BLaER1 treated with 17β-estradiol and CSF1 and Interleukin-3, amounts not matched to agents 10 nM and 100 nM (cell line): ENCODE data around the gene MYO5A.

Experiments used
- H3K27ac ChIP-seq, 11 experiments: shearing (Covaris generic); formaldehyde crosslinking; 2 replicates each; pipeline ENCODE4 v1.8.1; 2022
- H3K27me3 ChIP-seq, 11 experiments: shearing (Covaris generic); formaldehyde crosslinking; 2 replicates each; pipeline ENCODE4 v1.8.1; 2022
- H3K36me3 ChIP-seq, 11 experiments: shearing (Covaris generic); formaldehyde crosslinking; 2 replicates each; pipeline ENCODE4 v1.8.1; 2022
- H3K4me1 ChIP-seq, 10 experiments: shearing (Covaris generic); formaldehyde crosslinking; 2 replicates each; pipeline ENCODE4 v1.8.1; 2022
- H3K4me2 ChIP-seq, 11 experiments: shearing (Covaris generic); formaldehyde crosslinking; 2 replicates each; pipeline ENCODE4 v1.8.1; 2022
- H3K4me3 ChIP-seq, 10 experiments: shearing (Covaris generic); formaldehyde crosslinking; 2 replicates each; pipeline ENCODE4 v1.8.1; 2022
- H3K9ac ChIP-seq, 11 experiments: shearing (Covaris generic); formaldehyde crosslinking; 2 replicates each; pipeline ENCODE4 v1.8.1; 2022
- H3K9me3 ChIP-seq, 11 experiments: shearing (Covaris generic); formaldehyde crosslinking; replicated peaks in 1 of 11; 2 replicates each; pipeline ENCODE4 v1.8.1; 2022
- H4K20me1 ChIP-seq, 11 experiments: shearing (Covaris generic); formaldehyde crosslinking; 2 replicates each; pipeline ENCODE4 v1.8.1; 2022
- Cebpa-rat ChIP-seq, 11 experiments: shearing (Covaris generic); IDR thresholded peaks; 2 replicates each; pipeline ENCODE4 v1.8.1; 2022

MYO5A gene

GRCh38 chr15:52488830-52489229 is 39.9 kb downstream of the MYO5A start:
- peak overlapping the region in 6 of 11 experiments; percentile 7 to 43 (median 21); a peak in 10 of 22 replicates for H3K4me2 ChIP-seq
- peaks cover 0 to 13% (median 0%) of the 10 kb centered on the region in 11 experiments; a peak in 4 of 22 replicates for H3K9me3 ChIP-seq

GRCh38 chr15:52486003-52486996 is 42.4 kb downstream of the MYO5A start:
- H3K27me3 ChIP-seq: no peaks in the 10 kb centered on the region
- peaks cover 28 to 59% (median 48%) of the 10 kb centered on the region in 10 experiments for H3K4me1 ChIP-seq
- H3K9ac ChIP-seq: no peak overlapping the region
- TF ChIP-seq Cebpa-rat (IDR thresholded peaks at IDR 0.05): no peak
- no peaks in the 10 kb centered on the region for H3K36me3 ChIP-seq
- H3K4me2 ChIP-seq: no peak overlapping the region
- no peak overlapping the region for H3K4me3 ChIP-seq
- H3K9me3 ChIP-seq: peaks cover 0 to 13% (median 0%) of the 10 kb centered on the region in 11 experiments; a peak in 3 of 22 replicates
- H4K20me1 ChIP-seq: peaks cover 0 to 58% (median 9%) of the 10 kb centered on the region in 11 experiments; a peak in 13 of 22 replicates
- H3K27ac ChIP-seq: no peak overlapping the region

More at GRCh38 chr15:52488830-52489229, 39.9 kb downstream of the MYO5A start:
- Histone ChIP-seq H3K27ac (no peak overlapping the region), H3K4me1 (peaks cover 4 to 34% (median 23%) of the 10 kb centered on the region in 10 experiments), H3K27me3 (no peaks in the 10 kb centered on the region), H4K20me1 (peaks cover 0 to 67% (median 7%) of the 10 kb centered on the region in 11 experiments; a peak in 9 of 22 replicates), H3K4me3 (no peak overlapping the region), H3K9ac (no peak overlapping the region), H3K36me3 (peaks cover 0 to 3% (median 0%) of the 10 kb centered on the region in 11 experiments; a peak in 1 of 22 replicates)
- no peak for TF ChIP-seq Cebpa-rat (IDR thresholded peaks at IDR 0.05)

GRCh38 chr15:52485290-52485689 is 43.4 kb downstream of the MYO5A start:
- Histone ChIP-seq H3K4me3 (no peak overlapping the region), H3K4me1 (peaks cover 38 to 70% (median 58%) of the 10 kb centered on the region in 10 experiments), H3K9ac (no peak overlapping the region), H3K4me2 (no peak overlapping the region), H3K36me3 (no peaks in the 10 kb centered on the region), H3K27me3 (no peaks in the 10 kb centered on the region; a peak in 1 of 22 replicates), H3K27ac (no peak overlapping the region), H4K20me1 (peaks cover 0 to 62% (median 19%) of the 10 kb centered on the region in 11 experiments; a peak in 14 of 22 replicates), H3K9me3 (peaks cover 0 to 7% (median 0%) of the 10 kb centered on the region in 11 experiments; a peak in 2 of 22 replicates)
- TF ChIP-seq Cebpa-rat (IDR thresholded peaks at IDR 0.05): no peak

- H3K27ac ChIP-seq: peak overlapping the region in 9 of 11 experiments; percentile 28 to 81 (median 64); a peak in 16 of 22 replicates
- peak overlapping the region; percentile 68 to 97 (median 78); a peak in 21 of 22 replicates for H3K4me2 ChIP-seq
- TF ChIP-seq Cebpa-rat (IDR thresholded peaks at IDR 0.05): no peak
- peaks cover 0 to 61% (median 19%) of the 10 kb centered on the region in 11 experiments; a peak in 14 of 22 replicates for H4K20me1 ChIP-seq
- peak overlapping the region in 6 of 11 experiments; percentile 17 to 52 (median 30); a peak in 8 of 22 replicates for H3K9ac ChIP-seq
- H3K4me1 ChIP-seq: peaks cover 46 to 75% (median 60%) of the 10 kb centered on the region in 10 experiments
- no peak overlapping the region for H3K4me3 ChIP-seq
- H3K36me3 ChIP-seq: 0 out of 22 replicates have a peak, but pooled peaks cover 0 to under 1% (median 0%) of the 10 kb centered on the region in 11 experiments
- no peaks in the 10 kb centered on the region; a peak in 1 of 22 replicates for H3K27me3 ChIP-seq
- peaks cover 0 to 4% (median 4%) of the 10 kb centered on the region in 11 experiments; a peak in 14 of 22 replicates for H3K9me3 ChIP-seq
These were observed 45.0 kb downstream of the MYO5A start for GRCh38 chr15:52483707-52484106.

- peaks cover 0 to 11% (median 5%) of the 10 kb centered on the region in 11 experiments; a peak in 7 of 22 replicates for H3K36me3 ChIP-seq
- peak overlapping the region in 1 of 10 experiments; percentile 15; a peak in 1 of 20 replicates for H3K4me3 ChIP-seq
- H4K20me1 ChIP-seq: peaks cover 0 to 45% (median 19%) of the 10 kb centered on the region in 11 experiments; a peak in 14 of 22 replicates
- TF ChIP-seq Cebpa-rat (IDR thresholded peaks at IDR 0.05): no peak
- peak overlapping the region; percentile 69 to 97 (median 78) for H3K4me2 ChIP-seq
- peak overlapping the region in 6 of 11 experiments; percentile 16 to 60 (median 39); a peak in 7 of 22 replicates for H3K9ac ChIP-seq
- no peaks in the 10 kb centered on the region; a peak in 1 of 22 replicates for H3K27me3 ChIP-seq
- peak overlapping the region in 9 of 11 experiments; percentile 28 to 81 (median 65); a peak in 16 of 22 replicates for H3K27ac ChIP-seq
- H3K4me1 ChIP-seq: peaks cover 46 to 58% (median 54%) of the 10 kb centered on the region in 10 experiments
- H3K9me3 ChIP-seq: peaks cover 9 to 22% (median 21%) of the 10 kb centered on the region in 11 experiments; a peak in 21 of 22 replicates
These were observed 46.8 kb downstream of the MYO5A start for GRCh38 chr15:52481915-52482314.

GRCh38 chr15:52480990-52481389 is 47.7 kb downstream of the MYO5A start:
- Histone ChIP-seq H3K4me3 (no peak overlapping the region), H3K4me2 (peak overlapping the region; percentile 69 to 92 (median 78)), H3K9ac (0 out of 22 replicates have a peak overlapping the region, but pooled peaks of 1 of the 11 experiments have one; percentile 9), H3K4me1 (peaks cover 46 to 58% (median 54%) of the 10 kb centered on the region in 10 experiments), H3K27ac (peak overlapping the region in 2 of 11 experiments; percentile 23 to 28; a peak in 3 of 22 replicates), H4K20me1 (peaks cover 0 to 37% (median 16%) of the 10 kb centered on the region in 11 experiments; a peak in 14 of 22 replicates), H3K27me3 (no peaks in the 10 kb centered on the region; a peak in 1 of 22 replicates), H3K36me3 (peaks cover 0 to 11% (median 5%) of the 10 kb centered on the region in 11 experiments; a peak in 7 of 22 replicates), H3K9me3 (peaks cover 9 to 24% (median 21%) of the 10 kb centered on the region in 11 experiments; a peak in 21 of 22 replicates)
- TF ChIP-seq Cebpa-rat (IDR thresholded peaks at IDR 0.05): no peak

GRCh38 chr15:52466716-52467115 is 62.0 kb downstream of the MYO5A start:
- peak overlapping the region; percentile 14 to 80 (median 64); a peak in 21 of 22 replicates for H3K4me2 ChIP-seq
- H3K36me3 ChIP-seq: no peaks in the 10 kb centered on the region
- peaks cover 11 to 79% (median 32%) of the 10 kb centered on the region in 11 experiments; a peak in 19 of 22 replicates for H4K20me1 ChIP-seq
- H3K27ac ChIP-seq: 0 out of 22 replicates have a peak overlapping the region, but pooled peaks of 3 of the 11 experiments have one; percentile 5 to 32 (median 11)
- no peak for TF ChIP-seq Cebpa-rat (IDR thresholded peaks at IDR 0.05)
- H3K9ac ChIP-seq: no peak overlapping the region
- no peak overlapping the region for H3K4me3 ChIP-seq
- peaks cover 27 to 46% (median 35%) of the 10 kb centered on the region in 10 experiments for H3K4me1 ChIP-seq
- no peaks in the 10 kb centered on the region for H3K27me3 ChIP-seq
- H3K9me3 ChIP-seq: peaks cover 0 to 11% (median 5%) of the 10 kb centered on the region in 11 experiments; a peak in 6 of 22 replicates

GRCh38 chr15:52466134-52466701 is 62.5 kb downstream of the MYO5A start:
- Histone ChIP-seq H3K27ac (peak overlapping the region in 5 of 11 experiments; percentile 27 to 54 (median 38); a peak in 4 of 22 replicates), H3K27me3 (no peaks in the 10 kb centered on the region), H3K9ac (no peak overlapping the region; a peak in 1 of 22 replicates), H3K4me1 (peaks cover 27 to 50% (median 38%) of the 10 kb centered on the region in 10 experiments), H3K4me3 (no peak overlapping the region), H3K9me3 (peaks cover 0 to 14% (median 5%) of the 10 kb centered on the region in 11 experiments; a peak in 7 of 22 replicates), H3K36me3 (peaks cover 0 to under 1% (median 0%) of the 10 kb centered on the region in 11 experiments; a peak in 1 of 22 replicates), H4K20me1 (peaks cover 11 to 74% (median 32%) of the 10 kb centered on the region in 11 experiments; a peak in 19 of 22 replicates), H3K4me2 (peak overlapping the region; percentile 52 to 80 (median 65))
- no peak for TF ChIP-seq Cebpa-rat (IDR thresholded peaks at IDR 0.05)
